Measurements from ENCODE around the gene RNF207. TPM values are rescaled to one million over a fixed set of nuclear protein-coding genes. Genes with fewer than 3 reads are reported as not detected.

RNF207 gene
- total and polyA plus RNA-seq, 2 donors (not counting 3 experiments of a cell fraction or from before 2014, with no cell fraction given): 3.2 to 8.2 TPM

DNA sequence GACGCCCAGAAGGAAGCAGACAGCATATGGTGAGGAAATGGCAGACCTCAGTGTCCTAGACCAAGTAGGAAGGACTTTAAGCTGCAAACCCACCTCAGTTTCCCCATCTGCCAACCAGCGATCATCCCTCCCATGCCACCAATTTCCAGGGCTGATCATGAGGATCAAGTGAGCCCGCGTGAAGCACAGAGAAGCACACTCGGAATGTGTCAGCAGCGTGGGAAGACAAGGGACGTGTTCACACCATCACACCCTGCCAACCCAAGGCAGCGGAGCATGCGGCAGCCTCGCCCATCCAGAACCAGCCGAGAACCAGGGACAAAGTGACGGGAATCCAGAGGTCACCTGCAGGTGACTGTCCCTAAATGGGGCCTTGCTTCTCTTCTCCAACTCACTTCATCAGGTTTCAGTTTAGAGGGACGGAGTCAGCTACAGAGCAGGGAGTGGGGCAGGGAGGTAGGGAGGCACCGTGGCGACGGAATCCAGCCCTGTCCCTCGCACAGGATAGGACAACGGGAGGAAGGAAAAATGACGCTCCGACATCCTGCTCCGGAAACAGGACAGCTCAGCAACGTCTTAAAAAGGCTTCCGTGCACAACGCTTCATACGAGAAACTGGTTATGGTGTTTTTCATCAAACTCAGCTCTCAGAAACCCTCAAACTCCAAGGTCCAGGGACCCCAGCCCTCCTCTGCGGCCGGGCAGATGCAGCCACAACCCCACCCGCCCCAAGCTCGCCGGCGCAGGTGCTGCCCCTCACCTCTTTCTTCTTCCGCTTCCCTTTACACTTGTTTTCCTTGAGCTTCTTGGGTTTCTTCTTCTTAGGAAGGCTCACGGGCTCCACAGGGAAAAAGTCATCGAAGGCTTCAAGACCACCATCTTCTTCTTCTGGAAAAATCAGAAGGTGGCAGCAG lies 38.3 kb upstream of the RNF207 start:
- no peaks in the 10 kb centered on the region for H3K79me2 ChIP-seq (ENCODE audit: control insufficient read depth, insufficient read depth, low read length)
- no peaks in the 10 kb centered on the region for H4K20me1 ChIP-seq (replicated peaks; ENCODE audit: control insufficient read depth, extremely low read depth, insufficient read depth, low read length)
- no peaks in the 10 kb centered on the region for H3K27me3 ChIP-seq (ENCODE audit: control insufficient read depth in 2 of 2, insufficient read depth in 2 of 2, low read length in 2 of 2)
- no peak overlapping the region for H3K4me3 ChIP-seq (replicated peaks in 1 of 3; ENCODE audit: insufficient read depth in 1 of 3, low read depth in 1 of 3, low read length in 3 of 3)
- no peaks in the 10 kb centered on the region for H3K9me1 ChIP-seq (replicated peaks; ENCODE audit: control insufficient read depth, extremely low read depth, insufficient read depth, low read length)
- POLR2A ChIA-PET: no interaction called here
- H3K36me3 ChIP-seq (ENCODE audit: control insufficient read depth in 2 of 2, extremely low read depth in 1 of 2, insufficient read depth in 2 of 2, low read length in 2 of 2): no peaks in the 10 kb centered on the region
- H2AFZ ChIP-seq (ENCODE audit: low read depth, low read length): no peak overlapping the region
- no peak overlapping the region for H3K9ac ChIP-seq (replicated peaks; ENCODE audit: extremely low read depth, insufficient read depth, low read length)
- no peaks in the 10 kb centered on the region for H3K4me1 ChIP-seq (ENCODE audit: control insufficient read depth, extremely low read depth, insufficient read depth, low read length)
- no peak overlapping the region for H3K4me2 ChIP-seq (ENCODE audit: insufficient read depth, low read length)
- DNase-seq (ENCODE audit: low read depth, low spot score) (no peak), FAIRE-seq (no peak)
- CTCF ChIA-PET: interaction anchor here (0.5 to 1.4 kb wide), 6 partner anchors 10 to 191 kb away, joined by 3 to 6 read pairs (median 4); no protein-coding TSS in a partner anchor
- dilution Hi-C loops (cut with MboI; ENCODE audit: extremely low pct_ligation_motif_present, low sequenced_read_pairs): no loop called here
- H3K9me3 ChIP-seq (replicated peaks; ENCODE audit: control insufficient read depth, insufficient read depth, low read length): no peaks in the 10 kb centered on the region
- no peak for TF ChIP-seq FOS (IDR thresholded peaks at IDR 0.05; ENCODE audit: borderline replicate concordance, insufficient read depth, low read length)
- no peak for TF ChIP-seq MYC (IDR thresholded peaks at IDR 0.05; ENCODE audit: low read depth, low read length)
- no peak for TF ChIP-seq MAX (IDR thresholded peaks at IDR 0.05; ENCODE audit: insufficient read depth, insufficient read length)
- no peak for TF ChIP-seq EZH2 (IDR thresholded peaks at IDR 0.05; ENCODE audit: borderline replicate concordance, low read depth, low read length, severe bottlenecking)
- no peak for TF ChIP-seq GATA2 (IDR thresholded peaks at IDR 0.05; ENCODE audit: insufficient read depth, insufficient read length, low read depth, low read length)
- TF ChIP-seq POLR2A (IDR thresholded peaks at IDR 0.05; ENCODE audit: low read depth, low read length): no peak
- no peak for TF ChIP-seq POLR2AphosphoS5 (IDR thresholded peaks at IDR 0.05; ENCODE audit: insufficient read depth, low read depth, low read length)
- no peak for TF ChIP-seq JUN (IDR thresholded peaks at IDR 0.05; ENCODE audit: borderline replicate concordance, insufficient read depth, insufficient read length, low read depth)
- intact Hi-C loops (cut with micrococcal nuclease): no loop called here
- H3K27ac ChIP-seq (ENCODE audit: insufficient read depth, low read depth, low read length): no peak overlapping the region
- no TSS peak for BruUV-seq (replicated peaks)

Measured in endothelial cell of umbilical vein (primary cell).